NCI-H526 treated with DMSO at 0.1 percent for 48 hours (cell line): ENCODE results near the gene SLC29A4.
A peak's percentile ranks its signal among the peaks of the same experiment; 100 is the strongest.
"Not testable (repeated sequence)": the region's sequence is repeated elsewhere in the genome, so short reads cannot be mapped to it uniquely, and the experiment has no call there.

Experiments
- DNase-seq: peaks from one replicate; lab custom pipeline; 2025; lab: John Stamatoyannopoulos, UW

Gene SLC29A4

DNA sequence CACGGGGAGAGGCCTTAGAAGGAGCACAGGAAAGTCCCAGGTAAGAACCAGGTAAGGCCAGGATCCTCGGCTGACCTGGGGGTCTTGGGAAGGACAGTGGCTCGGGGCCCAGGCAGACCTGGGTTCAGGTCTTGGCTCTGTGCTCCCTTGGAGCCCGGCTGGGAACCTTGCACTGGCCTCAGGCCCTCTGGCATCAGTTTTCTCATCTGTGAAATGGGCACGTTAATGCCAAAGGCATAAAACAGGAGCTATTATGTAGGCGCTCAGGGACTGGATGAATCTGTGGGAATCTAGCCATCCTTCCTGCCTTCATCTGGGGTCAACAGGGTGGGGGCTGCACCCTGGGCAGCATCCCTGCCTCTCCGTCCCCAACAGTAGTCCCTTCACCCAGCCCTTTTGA is 8.3 kb upstream of the SLC29A4 start:
- no peak for DNase-seq

DNA sequence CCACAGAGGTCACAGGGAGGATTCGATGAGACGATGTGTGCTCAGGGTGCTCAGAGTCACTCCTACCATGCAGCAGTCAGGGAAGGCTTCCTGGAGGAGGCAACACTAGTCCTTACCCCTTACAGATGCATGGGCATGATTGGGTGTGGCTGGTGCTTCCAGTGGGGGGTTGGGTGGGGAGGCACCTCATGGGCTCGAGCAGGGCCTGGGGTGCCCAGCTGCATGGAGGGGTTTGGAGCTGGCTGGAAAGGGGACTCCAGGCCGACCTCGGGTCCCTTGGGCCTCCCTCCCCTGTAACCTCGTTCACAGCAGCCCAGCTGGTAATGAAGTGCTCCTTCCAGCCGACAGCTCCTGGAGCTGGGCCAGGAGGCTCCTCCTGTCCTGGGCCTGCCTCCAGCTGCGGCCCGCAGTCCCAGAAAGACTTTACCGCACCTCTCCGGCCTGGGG is 7.7 kb upstream of the SLC29A4 start:
- not testable (repeated sequence) for DNase-seq

DNA sequence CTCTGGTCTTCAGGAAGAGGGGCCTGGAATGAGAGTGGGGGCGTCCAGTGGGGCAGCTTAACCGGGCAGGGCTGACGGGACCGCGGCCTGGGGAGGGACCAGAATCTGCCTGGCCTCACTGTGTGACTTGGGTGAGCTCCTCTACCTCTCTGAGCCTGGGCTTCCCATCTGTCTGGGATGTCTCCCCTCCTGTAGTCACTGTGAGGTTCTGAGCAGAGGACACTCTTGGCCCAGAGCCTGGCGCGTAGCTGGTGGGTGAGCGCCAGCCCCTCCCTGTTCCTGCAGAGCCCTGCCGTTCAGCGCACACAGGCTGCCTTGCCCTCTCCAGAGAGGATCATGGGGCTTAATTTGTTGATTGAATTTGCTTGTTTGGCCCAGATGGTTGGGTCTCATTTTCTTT is 7.2 kb upstream of the SLC29A4 start:
- DNase-seq: not testable (repeated sequence)

DNA sequence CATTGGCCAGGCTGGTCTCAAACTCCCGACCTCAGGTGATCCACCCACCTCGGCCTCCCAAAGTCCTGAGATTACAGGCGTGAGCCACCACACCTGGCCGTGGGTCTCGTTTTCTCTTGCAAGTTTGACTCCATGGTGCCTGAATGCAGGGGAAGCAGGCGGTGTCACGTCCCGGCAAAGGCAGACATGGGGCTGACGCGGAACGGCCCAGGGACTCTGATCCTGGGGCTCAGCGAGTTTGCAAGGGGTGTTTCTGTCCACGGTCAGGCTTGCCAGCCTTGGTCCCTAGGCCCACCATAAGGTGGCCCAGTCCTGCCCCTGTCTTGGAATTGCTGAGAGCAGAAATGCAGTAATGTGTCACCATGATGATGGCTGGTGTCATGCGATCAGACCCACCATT is 6.6 kb upstream of the SLC29A4 start:
- not testable (repeated sequence) for DNase-seq

DNA sequence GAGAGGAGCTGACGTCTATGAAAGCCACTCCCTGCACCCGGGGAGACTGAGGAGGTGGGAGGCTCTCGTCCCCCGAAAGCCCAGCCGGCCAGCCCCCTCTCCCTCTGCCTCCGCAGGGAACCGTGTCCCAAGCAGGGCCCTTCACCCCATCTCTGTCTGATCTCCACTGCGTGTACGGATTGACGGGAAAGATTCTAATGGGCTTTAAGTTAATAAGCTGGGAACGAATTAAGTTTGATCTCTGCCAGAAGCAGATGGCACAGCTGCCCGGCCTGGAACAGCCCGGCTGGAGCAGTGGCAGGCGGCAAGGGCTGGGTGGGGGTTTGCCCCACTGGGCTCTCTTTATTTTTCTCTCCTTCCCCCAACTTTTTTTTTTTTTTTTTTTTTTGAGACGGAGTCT is 6.1 kb upstream of the SLC29A4 start:
- no peak for DNase-seq

DNA sequence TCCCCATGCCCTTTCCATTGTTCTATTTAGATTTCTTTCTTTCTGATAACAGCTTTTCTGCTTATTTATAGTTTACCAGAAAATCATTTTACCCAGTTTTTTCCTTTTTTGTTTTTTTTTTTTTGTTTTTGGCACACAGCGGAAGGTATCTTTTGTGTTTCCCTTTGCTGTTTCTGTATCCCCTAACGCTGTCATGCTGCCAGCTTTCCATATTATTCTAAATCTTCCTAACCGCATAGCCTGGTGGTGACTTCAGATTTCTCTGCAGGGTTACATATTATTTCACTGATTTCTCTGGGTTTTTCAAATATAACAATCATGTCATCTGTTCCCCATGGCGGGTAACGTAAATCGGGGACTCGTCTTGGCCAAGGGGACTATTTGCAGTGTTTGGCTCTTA is 4.0 kb upstream of the SLC29A4 start:
- no peak for DNase-seq

DNA sequence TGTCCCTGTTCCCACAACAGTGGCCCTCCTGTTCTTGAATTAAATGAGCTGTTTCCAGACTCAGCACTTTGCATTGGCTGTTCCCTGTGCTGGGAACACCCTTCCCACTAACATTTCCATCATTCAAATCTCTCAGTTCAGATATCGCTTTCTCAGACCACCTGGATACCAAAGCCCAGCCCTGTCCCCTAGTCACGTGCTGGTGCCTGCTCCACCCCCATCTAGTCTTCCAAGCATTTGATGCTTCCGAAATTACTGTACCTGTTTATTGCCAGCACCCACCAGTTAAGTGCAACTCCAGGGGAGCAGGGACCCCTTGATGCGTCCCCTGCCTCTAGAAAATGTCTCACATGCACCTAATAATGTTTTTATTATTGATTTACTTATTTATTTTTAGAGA is 3.0 kb upstream of the SLC29A4 start:
- no peak for DNase-seq

DNA sequence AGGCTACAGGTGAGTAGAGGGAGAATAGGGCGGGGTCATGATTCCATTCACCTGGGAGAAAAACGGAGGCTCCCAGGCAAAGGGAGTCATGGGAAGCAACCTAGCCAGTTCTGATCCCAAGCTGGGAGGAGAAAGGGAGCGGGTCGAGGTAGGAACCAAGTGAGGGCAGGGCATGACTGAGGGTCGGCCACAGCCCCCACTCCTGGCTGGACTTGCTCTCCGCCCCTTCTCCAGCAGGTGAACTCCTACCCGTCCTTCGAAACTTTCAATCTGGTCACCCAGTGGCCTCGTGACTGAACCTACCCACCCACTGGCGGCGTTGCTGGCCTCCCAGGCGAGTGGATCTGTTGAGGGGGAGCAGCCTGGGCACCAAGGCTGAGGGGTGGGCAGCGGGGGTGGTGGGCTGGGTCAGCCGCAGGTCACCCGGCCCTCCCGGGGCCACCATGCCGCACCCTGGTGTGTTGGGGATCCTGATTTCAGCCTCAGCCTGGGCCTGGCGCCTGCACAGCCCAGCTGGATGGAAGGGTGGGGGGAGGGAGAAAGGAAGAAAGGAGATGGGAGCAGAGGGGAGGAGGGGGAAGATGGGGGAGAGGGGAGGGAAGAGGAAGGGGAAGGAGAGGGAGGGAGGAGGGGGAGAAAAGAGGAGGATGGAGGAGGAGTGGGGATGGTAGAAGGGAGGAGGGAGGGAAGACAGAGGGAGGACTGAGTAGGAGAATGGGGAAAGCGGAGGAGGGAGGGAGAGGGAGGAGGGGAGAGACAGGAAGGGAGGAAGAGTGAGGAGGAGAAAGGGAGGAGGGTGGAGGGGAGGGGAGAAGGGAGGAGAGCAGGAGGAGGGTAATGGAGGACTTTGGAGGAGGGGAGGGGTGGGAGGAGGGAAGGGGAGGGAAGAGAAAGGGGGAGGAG is 894 bp upstream of the SLC29A4 start:
- DNase-seq: not testable (repeated sequence)

DNA sequence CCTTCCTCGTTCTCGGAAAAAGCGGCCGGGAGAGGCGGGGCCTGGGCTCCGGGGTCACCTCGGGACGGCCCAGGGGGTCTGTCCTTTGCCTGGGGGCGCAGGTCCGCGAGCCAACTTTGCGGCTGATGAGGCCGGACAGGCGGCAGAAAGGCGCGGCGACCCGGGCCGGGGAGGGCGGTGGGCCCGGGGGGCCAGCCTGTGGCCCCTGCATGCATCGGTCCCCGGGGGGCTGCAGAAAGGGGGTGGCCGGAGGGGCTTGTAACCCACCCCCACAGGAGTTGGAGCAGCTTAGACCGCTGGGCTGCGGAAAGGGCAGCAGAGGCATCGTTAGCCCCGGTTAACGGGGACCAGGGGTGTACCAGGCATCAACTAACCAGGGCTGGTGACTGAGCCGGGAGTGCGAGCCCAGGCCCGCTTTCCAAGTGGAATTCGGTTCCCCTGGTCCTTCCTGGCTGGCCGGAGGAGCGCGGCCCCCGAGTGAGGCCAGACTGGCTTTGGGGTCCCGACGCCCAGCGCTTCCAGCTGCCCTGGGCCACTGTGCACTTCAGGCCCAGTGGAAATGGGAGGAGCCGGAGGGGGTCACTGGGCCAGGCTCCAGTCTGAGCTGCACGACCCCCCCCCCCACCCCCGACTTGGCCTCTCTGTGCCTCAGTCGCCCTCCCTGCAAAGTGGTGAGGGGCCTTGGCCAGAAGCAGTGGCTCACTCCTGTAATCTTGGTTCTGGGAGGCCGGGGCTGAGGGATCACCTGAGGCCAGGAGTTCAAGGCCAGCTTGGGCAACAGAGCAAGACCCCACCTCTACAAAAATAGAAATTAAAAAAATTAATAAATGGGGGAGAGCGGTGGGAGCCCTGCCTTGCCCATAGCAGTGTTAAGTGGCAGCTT is 919 bp downstream of the SLC29A4 start:
- no peak for DNase-seq

DNA sequence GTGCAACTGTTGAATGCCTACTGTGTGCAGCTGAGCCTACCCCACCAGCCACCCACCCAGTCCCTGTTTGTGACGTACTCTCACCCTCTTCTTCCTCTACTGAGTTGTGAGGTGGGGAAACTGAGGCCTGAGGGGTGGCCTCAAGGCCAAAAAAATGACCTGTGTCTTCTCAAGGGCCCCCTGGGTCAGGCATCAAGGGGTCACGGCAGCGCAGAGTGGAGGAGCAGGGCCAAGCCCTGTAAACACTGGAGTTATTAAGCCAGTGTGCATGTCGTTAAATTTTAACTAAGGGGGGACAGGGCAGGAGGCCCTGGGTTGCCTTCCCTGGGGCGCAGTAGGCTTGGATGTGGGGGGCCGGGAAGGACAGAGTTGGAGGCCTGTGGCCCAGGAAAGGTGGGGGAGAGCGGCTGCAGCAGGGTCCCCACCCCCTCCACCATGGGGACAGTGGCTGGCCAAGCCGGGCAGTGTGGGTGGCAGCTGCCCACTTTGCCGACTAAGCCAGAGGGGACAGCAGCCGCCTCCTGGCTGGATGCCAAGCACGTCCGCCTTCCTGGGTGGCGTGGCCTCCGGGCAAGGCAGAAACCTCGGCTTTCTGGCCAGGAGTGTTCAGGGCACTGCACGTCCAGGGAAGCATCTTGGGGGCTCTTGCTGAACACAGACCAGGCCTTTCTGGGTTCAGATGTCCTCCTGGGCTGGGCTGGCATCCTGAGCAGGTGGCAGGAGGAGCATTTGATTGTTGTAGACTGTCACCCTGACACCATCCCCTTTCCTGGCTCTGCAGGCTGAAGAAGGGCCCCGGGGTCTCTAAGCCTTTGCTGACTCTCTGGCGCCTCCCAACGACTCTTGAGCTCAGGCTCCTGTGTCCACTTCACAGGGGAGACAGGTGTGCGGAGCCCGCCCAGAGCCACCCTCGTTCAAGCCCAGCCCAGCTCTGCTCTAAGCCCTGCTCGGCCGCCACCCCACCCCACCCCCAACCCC is 1.9 kb downstream of the SLC29A4 start:
- DNase-seq: peak; percentile 70

DNA sequence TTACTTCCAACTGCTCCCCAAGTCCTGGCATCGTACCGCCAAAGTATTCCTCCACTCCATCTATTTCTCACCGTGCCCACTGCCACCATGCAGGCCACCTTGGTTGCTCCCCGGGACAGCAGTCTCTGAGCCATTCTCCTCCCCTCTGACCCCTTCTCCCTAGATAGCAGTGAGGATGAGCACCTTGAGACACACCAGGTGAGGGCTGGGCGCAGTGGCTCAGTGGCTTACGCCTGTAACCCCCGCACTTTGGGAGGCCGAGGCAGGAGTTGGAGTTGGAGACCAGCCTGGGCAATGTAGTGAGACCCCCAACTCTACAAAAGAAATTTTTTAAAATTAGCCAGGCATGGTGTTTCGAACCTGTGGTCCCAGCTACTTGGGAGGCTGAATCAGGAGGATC is 4.2 kb downstream of the SLC29A4 start:
- no peak for DNase-seq

DNA sequence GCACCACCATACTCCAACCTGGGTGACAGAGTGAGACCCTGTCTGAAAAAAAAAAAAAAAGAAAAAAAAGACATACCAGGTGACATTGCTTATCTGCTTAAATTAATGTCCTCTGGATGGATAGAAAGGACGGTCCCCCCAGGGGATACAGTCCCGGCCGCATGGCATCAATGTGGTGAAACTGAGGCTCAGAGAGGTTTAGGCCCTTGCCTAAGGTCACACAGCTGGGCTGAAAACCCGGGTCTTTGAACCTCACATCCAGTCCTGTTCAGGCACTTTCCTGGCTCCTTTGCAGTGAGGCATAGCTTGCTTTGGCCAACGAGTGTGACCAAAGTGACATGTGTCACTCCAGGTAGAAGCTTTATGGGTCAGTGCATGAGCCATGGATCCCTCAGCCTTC is 4.6 kb downstream of the SLC29A4 start:
- DNase-seq: not testable (repeated sequence)

DNA sequence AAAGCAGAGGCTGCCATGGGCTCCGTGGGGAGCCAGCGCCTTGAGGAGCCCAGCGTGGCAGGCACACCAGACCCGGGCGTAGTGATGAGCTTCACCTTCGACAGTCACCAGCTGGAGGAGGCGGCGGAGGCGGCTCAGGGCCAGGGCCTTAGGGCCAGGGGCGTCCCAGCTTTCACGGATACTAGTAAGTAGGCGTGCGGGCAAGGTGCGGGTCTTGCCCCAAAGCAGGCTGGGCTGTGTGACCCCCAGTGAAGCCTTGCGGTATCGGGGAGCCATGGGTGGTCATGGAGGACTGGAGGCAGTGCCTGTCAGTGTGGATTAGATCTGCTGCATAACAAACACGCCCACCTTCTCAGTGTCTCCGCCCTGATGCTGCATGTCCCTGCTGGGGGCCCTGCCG is 5.1 kb downstream of the SLC29A4 start:
- no peak for DNase-seq

DNA sequence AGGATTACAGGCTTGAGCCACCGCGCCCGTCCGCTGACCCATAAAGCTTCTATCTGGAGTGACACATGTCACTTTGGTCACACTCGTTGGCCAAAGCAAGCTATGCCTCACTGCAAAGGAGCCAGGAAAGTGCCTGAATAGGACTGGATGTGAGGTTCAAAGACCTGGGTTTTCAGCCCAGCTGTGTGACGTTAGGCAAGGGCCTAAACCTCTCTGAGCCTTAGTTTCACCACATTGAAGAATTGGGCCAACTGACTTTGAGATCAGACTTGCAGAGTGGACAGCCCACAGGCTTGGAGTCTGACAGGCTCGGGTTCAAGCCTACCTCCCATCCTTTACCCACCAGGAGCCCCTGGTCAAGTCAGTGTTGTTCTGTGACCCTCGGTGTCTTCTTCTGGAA is 5.8 kb downstream of the SLC29A4 start:
- not testable (repeated sequence) for DNase-seq

DNA sequence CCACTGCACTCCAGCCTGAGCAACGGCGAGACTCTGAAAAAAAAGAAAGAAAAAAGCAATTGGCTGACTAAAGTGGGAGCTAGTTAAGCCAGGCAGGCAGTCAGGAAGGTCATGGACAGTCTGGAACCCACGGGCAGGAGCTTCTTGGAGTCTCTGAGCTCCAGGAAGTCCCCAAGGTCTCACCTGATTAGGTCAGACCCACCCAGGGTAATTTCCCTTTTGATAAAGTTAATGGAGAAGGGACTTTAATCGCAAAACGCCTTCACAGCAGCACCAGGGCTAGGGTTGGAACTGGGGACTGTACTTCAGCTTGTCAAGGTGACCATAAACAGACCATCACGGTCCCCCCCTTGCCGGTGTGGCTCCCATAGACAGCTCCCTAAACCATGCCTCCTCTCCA is 6.6 kb downstream of the SLC29A4 start:
- DNase-seq: no peak

DNA sequence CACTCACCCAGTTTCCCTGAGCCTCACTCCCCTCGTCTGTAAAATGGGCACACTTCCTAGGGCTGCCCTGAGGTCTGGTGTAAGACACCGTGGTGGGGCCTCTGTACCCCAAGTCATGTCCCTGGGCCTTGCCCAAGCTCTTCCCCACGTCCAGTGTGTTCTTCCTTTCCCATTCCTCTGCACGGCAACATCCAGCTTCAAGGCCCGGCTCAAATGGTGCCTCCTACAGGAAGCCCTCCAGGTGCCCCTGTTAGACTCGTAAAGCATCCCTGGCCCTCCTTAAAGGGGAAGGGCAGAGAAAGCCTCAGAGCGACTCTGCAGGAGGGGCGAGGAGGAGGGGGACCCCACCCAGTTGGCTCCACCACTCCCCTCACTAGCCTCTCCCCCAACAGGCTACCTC is 8.6 kb downstream of the SLC29A4 start:
- no peak for DNase-seq

DNA sequence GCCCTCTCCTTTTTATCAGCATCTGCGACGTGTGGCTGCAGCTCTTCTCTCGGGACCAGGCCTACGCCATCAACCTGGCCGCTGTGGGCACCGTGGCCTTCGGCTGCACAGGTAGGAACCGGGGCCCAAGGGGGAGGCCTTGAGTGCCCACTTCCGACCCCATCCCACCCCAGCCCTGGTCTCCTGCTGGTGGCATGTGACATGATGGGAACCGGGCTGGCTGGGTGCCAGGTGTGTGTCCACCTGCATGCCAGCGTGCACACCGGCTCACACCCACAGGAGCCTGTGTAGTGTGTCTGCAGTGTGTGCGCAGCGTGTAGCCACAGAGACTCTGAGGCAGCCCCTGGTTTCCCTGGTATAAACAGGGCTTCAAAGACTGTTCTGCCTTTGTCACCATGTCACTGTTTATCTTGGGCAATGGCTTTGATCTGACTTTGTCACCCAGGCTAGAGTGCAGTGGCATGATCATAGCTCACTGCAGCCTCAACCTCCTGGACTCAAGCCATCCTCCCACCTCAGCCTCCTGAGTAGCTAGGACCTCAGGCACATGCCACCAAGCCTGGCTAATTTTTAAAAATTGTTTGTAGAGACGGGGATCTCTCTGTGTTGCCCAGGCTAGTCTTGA is 9.1 kb downstream of the SLC29A4 start:
- not testable (repeated sequence) for DNase-seq

DNA sequence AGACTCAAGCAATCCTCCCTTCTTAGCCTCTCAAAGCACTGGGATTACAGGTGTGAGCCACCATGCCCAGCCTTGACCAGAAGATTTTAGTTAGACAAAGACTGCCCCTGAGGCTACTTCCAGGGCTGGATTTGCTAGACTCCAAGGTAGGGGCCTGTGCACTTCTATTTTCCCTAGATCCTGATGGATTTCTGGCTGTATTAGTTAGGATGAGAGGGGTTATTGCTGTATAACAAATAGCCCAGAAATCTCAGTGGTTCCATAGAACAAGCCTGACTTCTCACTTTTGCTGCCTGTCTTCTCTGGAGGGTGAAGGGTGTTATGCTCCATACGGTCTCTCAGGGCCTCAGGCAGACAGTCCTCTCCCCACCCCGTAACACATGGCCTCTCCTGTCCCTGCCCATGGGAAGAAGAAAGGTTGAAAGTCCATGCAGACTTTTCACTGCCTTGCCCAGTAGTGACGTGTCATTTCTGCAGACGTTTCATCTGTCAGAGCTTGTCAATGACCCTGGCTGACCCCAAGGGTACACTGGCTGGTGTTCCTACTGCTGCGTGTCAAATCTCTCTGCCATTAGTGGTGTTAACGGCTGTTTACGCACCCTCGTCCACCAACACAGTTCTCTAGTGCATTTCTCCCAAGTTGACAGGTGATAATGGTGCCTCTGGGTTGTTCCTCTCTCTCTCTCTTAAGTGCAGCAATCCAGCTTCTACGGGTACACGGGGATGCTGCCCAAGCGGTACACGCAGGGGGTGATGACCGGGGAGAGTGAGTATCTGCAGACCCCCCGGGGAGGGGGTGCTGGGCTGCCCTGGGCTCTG is 11.6 kb downstream of the SLC29A4 start:
- no peak for DNase-seq

DNA sequence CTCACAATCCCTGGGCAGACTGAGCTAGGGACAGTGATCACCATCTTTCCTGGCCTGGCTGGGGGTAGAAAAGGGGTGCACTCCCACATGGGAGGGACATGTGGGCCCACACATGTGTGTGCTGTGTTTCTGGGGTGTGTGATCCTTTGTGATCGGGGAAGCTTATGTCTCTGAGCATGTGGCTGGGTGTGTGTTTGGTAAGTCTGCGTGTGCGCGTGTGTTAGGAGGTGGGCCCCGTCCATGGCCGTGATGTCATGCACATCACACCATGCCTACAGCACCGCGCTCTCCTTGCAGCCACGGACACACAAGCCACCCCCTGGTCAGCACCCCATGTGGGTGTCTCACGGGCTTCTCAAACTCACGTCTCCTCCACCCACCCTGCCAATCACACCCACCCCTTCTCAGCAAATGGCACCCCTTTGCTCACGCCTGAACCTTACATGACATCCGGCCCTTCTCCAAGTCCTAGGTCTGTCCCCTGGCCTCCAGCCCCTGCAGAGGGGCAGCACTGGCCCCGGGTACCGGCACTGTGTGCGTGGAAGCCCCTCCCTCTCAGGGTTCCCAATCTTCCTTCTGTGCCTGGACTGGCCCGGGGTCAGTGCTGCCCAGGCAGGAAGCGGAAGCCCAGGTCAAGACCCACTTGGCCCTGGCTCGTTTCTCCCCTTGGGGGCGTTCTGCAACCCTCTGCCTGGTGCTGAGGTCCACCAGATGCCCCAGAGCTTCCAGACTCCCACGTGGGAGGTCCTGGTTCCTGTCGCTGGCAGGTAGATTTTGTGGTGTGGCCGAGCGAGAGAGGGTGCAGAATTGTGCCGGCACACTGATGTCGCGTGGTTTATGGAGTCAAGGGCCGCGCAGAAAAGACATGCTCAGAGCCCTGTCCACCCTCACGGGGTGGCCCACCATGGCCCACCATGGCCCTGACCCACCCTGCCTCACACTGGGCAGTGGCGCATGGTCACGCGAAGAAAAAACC is 12.6 kb downstream of the SLC29A4 start:
- no peak for DNase-seq
